Muscle of back (tissue), 11 donors: ENCODE measurements around the gene PLXNA2. TPM values are rescaled to one million over a fixed set of nuclear protein-coding genes. Genes with fewer than 3 reads are reported as not detected.

Experiments used
- DNase-seq, 3 donors: peaks; one replicate each; pipeline versions ENCODE4 v3.0.0 to v3.0.0-alpha.2; 2013
- polyA plus RNA-seq, 10 donors: library from polyadenylated mRNA; unstranded; fragments of 120-200 nt; gene quantifications; one replicate each; pipeline ENCODE4 v1.2.1, GENCODE V29; 2013; ENCODE audit not compliant: insufficient read length in 10 of 10

The PLXNA2 gene
- polyA plus RNA-seq, 10 donors, result 22.9 to 37.9 (median 30.8) TPM

DNA sequence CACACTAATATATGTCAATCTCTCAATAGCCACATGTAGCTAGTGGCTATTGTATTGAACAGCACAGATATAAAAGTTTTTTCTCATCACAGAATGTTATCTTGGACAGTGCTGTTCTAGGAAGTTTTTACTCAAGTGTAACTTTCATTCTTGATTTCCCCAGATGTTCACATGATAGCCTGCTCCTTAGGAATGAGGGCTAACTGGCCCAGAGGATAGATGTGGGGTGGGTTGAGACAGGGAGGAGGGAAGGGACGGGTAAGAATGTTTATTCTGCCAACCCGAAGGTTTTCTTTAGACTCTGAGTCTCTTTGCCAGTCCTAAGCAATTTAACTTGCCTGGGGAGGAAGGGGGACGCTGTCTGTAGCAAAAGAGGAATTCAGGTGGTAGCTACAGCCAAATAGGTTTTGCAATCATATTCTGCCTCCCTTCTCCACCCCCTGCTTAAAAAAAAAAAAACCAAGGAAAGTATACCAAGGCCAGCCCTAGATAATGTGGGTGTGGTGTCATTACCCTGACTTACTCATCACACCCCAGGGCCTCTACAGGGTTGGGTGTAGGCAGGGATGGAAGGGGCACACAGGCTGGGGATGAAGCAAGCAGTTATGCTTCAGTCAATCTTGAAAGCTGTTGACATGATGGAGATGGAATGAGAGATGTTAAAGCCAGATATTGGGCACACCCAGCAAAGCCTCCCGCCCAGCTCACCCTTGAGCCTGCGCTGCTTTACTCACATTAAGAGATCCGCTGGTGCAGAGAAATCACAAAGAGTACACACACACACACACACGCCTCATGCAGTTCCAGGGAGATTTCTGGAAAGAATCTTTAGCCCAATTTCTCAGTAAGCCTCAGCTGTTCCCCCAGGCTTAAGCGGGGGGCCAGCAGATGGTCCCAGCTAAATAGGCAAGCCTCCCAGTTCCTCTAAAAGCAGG is 59.9 kb downstream of the PLXNA2 start:
- DNase-seq, result peak in 2 of 3 donors; percentile 80 to 87

DNA sequence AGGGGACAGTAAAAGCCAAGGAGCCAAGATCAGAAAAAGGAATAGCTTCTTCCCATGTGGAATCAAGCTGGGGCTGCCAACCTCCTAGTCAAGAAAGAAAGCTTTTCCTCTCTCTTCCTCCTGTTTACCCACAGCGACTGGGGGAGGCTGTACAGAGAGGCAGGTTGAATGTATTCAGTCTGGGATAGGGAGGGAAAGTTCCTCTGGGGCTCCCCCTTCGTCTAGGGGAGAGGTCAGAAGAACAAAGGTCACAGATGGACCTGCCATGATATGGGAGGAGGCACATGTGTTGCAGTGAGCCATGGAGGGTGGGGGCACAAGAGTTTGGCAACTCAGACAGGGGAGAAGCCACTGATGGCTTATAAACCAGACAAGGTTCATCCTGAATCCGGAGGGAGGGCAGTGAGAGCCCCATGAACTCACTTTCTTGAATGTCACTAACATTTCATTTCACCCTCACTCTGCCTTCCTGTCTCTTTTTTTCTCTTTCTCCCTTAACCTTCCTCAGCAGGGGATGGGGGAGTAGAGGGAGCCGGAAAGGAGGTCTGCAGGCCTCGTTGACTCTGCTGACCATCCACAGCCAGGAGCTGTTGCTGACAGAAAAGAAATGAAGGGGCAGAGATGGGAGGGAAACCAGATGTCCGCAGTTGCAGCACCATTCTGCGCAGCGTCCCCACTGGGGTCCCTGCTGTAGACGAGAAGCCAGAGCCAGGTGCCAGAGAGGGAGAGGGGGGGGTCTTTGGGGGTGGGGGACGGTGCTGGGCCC is 61.1 kb downstream of the PLXNA2 start:
- DNase-seq, result no peak

DNA sequence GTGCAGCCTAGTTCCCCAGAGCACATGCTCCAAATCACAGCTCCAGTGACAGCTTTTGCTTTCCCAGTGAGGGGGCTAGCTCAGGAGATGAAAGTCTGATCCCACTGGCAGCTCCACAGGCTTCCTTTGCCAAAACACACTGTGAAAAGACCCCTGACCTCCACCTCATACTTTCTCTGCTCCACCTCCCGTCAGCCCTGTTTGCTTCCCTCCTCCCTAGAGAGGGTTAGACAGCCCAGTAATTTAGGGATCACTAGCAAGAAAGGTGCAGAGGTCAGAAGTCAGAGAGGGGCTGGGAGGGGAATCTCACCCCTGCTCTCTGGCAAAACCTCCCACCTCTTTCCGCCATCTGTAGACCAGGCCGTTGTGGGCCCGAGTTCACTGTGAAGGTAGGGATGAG is 62.8 kb downstream of the PLXNA2 start:
- DNase-seq, result no peak

DNA sequence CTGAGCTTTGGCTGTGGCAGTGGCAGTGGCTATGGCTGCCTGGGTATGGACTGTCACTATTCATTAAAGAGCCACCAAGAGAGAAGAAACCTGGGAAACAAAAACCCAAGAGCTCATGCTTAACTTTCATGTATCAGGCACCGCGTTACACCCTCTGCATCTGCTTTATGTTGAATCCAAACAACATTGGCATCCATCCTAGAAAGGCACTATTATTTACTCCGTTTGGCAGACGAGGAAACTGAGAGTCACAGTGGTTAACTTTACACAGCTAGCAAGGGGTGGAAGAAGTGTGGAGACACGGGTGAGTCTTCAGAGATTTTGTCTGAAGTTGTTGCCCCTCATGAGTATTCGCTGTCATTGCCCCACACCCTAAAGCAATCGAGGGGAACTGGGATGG is 63.8 kb downstream of the PLXNA2 start:
- DNase-seq, result peak in 1 of 3 donors; percentile 62

DNA sequence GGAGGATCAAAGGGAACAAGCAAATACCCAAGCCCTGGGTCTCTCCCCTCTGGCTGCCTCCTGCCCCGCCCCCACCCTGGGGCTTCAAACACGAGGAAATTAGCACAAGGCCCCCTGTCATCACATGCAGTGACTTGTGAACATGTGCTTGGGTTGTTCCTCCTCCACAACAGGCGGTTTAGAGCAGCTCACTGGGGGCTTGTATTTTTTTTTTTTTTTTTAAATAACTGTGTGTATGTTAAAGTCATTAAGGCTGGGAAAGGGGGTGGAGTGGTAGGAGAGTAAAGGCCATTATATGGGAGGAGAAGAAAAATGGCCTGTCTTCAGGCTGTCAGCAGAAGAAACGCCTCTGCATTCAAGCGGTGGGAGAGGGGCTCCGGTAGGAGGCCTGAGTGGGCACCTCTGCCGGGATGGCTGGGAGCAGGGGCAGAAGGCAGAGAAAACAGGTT is 64.2 kb downstream of the PLXNA2 start:
- peak in 1 of 3 donors; percentile 61 for DNase-seq

DNA sequence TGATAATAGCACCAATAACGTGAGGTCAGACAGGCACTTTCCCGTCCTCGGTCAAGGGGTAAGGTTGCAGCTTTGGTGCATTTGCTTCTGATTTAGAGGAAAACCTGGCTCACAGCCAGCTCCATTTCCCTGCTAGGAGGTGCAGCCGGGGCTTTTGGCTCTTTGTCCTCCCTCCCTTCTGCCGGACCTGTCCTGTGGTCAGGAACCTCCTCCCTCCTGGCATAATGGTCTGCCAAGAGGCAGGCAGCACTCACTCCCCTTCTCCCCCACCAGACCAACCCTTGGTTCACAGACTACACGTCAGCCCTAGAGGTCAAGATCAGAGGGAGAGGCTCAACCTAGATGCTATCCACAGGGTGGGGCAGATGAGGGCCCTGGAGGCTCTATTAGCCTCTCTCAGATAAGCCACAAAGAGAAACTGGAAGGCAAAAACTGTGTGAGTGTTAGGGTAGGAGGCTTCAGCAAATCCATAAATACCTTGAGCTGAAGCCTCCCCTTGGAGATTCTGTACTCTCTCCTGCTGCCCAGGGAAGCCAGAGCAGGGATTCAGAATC is 64.8 kb downstream of the PLXNA2 start:
- DNase-seq, result peak in 1 of 3 donors; percentile 54

DNA sequence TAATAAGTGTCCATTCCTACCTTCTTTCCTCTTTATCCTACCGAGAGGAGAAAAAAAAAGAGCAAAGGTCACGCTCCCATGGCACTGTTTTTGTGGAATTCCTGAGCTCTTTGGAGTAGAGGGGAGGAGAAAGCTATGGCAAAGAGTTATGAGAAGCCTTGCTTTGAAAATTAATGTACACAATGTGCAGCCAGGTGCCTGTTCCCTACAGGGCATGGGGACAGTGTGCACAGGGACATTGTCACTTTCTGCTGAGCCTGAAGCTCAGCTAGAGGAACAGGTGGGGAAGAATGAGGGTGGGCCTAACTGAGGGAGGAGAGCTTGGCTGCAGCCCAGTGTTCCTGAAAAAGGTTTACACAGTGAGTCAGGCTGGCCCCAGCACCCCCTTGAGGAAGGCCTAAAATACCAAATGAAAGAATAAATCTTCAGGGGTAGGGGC is 66.1 kb downstream of the PLXNA2 start:
- no peak for DNase-seq

DNA sequence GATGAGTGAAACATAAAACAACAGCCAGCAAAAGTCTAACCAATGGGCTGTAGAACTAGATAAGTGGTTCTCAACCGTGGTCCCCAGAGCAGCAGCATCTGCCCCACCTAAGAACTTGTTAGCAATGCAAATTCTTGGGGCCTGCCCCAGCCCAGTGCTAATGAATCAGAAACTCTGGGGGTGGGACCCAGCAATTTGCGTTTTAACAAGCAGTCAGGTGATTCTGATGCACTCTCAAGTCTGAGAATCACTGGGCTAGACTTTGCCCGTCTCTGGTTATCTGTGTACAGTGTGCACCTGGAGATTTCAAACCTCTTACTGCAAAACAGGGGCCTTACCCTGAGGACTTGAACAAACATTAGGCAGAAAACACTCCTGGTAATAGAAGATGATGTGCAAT is 66.5 kb downstream of the PLXNA2 start:
- DNase-seq, result no peak

DNA sequence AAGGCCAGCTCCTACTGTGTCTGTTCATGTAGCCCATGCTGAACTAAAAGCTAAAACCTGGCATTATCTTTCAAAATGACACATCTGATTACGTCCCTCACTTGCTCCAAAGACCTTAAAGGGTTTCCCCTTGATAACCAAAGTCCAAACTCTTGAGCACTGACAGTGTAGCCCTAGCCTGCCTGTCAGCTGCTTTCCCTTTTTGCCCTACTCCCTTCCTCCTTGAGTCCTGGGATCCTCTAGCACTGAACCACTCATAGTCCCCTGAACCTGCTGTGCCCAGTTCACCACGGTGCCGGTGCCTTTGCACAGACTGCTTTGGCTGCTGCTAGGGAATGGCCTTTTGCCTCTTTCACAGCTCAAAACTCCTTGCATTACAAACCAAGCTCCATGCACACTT is 67.5 kb downstream of the PLXNA2 start:
- DNase-seq, result no peak

DNA sequence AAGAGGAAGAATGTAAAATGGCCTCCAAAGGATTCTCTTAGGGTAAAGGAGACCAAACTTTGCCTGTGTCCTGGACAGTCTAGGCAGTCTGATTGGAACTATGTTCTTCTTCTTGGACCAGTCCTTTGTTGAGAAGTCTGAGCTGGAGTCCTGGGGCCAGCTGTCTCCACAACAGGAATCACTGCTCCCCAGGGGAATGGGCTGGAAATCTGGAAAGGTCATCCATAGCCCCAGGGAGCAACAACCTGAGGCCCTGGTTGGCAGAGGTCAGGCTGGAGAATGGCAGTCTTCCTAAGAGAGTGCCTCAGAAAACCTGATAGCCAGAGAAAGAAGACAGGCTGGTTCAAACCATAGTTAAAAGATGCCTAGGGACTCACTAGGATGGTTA is 68.7 kb downstream of the PLXNA2 start:
- no peak for DNase-seq

DNA sequence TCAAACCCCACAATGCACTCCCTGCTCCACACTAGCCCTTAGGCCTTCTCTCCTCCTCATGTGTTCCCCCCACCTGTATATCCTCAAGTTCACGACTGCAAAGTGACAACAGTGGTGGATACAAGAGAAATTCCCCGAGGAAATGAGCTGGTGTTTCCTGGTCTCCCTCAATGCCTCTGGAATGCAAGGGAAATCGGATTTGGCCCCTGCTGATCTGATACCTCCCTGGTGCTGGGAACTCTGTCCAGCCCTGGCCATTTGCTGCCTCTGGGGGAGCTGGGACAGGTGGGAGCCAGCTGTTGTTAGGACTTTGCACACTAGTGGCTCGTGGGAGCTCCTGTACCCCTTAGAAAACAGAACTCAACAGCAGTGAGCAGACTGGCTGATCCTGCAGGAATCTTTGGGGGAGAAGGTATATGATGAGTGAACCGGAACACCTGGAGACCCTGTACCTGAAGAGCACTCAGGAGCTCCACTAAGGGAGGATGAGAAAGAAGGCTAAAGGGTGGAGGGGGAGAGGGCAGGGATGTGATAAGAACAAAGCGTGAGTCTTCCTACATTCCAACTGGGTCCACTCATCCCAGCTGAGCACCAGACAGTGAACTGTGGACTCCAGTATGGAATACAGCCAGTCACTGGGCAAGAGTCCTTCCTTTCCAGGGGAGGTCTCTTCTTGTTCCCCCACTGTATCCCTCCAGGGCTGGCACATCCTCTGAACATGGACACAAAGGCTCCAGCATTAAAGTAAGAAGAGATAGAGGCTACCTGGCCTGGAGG is 69.3 kb downstream of the PLXNA2 start:
- no peak for DNase-seq

DNA sequence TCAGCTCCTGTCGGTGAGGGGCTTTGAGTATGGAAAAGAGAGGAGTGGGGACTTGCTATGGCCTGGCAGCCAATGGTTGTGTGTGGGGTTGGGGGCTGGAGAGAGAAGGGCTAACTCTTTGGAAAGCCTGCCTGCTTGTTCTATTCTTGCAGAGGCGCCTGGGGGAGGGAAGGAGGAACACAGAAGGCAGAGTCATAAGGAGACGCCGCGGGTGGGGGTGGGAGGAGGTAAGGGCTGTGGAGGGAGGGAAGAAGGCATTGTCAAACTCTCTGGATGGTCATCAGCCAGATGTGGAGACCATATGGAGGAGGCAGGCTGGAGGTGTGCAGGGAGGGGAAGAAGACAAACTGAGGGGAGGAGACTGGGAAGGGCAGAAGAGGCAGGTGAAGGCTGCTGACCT is 70.0 kb downstream of the PLXNA2 start:
- no peak for DNase-seq

DNA sequence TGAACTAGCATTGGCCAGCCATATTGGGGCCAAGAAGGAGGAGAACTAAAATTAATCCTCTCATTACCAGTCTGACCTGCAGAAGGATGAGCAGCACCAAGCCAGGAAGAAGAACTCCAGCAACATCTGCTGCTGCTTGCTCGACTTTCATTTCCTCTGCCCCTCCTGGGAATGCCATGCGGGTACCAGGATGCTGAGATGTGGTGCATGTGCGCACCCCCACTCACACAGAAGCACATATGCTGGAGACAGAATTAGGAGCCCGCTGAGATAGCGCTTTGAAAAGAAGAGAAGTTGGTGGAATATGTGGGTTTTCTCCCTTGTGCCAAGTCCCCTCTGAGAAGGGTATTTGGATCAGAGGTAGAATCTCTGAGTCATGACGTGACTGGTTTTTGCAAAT is 70.4 kb downstream of the PLXNA2 start:
- no peak for DNase-seq

DNA sequence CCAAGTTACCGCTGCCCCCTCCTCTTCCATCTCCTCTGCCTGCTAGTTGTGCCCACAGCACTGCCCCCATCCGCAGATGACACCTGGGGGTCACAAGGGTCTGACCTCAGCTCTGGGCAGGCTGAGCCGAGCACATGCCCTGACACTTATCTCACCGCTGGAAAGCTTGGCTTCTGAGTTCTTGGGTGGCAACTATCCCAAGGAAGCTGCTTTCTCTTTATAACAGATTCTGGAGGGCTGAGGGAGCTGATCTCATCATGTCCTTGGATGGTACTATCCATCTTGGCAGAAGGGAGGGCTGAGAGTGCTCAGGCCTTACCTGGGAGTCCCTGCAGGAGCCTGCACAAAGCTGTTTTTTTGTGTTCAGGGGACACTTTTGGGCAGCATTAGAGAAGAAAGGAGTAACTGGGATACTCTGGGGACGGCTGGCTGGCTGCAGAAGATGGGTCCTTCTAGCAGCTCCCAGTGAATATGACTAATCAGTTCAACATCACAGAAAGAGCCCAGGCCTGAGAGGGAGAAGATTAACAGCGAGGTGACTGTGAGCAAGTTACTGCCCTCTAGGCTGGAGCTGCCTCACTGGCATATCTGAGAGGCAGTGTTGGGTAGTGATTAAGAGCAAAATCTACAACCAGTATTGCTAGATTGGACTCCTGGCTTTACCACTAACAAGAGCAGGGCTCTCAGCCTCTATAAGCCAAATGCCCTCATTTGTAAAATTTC is 71.6 kb downstream of the PLXNA2 start:
- DNase-seq, result no peak

DNA sequence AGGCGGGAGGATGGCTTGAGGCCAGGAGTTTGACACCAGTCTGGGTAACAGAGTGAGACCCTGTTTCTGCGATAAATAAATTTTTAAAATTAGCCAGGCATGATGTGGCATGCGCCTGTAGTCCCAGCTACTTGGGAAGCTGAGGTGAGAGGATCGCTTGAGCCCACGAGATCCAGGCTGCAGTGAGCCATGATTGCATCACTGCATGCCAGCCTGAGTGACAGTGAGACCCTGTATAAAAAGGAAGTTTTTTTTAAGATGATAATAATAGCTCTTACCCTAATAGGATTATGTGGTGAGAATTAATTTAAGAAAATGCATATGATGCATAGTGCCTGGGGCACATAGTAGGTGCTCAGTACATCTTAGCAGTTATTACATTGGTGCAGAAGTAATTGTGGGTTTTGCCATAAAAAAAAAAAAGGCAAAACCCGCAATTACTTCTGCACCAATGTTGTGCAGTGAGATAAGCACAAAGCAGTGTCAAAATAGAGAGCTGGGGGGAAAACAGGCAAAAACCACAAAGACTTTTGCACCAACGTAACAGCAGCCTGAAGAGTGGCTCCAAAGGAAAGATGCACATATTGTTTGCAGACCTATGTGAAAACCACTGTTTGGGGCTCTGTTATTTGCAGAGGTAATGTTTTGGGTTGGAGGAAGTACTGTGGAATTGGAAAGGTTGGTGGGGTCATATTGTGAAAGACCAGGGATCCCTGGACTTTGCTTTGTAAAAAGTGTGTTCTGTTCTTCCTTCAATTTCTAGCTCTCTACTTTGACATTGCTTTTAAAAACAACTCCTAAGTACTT is 72.4 kb downstream of the PLXNA2 start:
- no peak for DNase-seq

DNA sequence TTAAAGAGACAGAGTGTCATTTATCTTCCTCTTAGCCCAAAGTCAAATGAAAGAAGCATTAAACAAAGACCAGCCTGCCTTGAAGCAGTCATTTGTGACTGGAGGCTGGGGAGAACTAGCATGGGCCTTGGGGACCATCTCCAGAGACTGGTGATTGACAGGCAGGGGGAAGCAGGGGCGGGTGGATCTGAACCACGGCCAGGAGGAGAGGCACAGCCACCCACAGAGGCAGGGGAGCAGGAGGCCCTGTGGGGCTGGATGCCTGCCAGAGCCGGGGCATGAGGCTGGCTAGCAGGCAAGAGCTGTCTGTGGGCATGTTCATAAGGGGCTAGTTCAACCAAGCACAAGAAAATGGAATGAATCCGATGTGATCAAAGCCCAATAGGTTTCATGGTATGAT is 73.9 kb downstream of the PLXNA2 start:
- DNase-seq, result no peak

DNA sequence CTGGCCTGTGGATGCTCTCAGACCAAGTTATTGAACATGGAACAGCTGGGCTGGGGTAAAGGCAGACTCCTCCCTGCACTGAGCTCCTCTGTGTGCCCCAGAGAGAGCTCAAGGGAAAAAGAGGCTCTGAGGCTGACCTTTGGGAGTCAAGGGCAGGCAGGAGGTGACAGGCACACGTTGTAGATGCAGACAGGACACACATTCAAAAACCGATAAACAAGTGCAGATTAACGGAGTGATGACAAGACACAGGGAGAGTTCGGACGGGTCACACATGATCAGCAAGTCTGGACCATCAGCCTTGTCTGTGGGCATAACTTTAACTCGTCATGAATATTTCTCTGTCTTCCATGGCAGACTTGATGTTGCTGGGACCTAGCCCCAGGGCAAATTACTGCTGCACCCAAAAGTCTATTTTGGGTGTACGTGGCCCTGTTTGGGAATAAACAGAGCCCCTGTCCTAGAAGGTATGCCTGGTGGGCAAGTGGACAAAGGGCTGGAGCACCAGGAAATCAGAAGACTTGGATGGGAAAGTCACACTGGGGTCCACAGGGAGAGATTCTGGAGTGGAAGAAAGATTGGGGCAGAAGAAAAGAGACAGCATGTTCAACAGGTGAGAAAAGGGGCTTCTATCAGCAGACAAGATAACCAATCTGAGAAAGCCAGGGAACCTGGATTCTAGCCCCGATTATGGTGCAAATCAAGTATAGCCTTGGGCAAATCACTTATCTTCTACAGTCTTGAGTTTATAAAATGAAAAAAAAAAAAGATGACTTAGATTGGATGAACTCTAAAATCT is 74.9 kb downstream of the PLXNA2 start:
- DNase-seq, result no peak

DNA sequence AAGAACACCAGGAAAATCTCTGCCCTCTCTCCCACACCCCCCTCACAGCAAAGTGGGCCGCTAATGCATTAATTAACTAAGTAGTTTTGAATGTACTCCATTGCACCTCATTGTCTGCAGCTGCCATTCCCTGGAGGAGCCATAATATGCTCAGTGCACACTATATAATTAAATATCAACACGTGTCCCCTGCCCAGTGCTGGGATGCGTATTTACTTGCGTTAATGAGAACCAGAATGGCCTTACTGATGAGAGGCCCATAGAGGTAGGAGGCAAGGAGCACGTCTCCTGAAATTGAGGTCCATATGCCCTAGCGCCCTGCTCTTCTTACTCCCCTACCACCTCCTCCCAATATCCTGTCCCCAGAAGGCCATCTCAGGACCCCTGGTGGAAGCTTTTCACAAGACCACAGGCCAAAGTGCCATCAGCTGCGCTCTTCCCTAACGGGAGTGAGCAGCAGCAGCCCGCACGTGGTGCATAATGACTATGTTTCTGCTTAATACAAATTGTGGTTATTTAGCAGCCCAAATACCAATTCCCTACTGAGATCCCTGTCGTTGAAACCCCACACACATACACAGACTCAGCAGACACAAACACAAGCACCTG is 76.8 kb downstream of the PLXNA2 start:
- no peak for DNase-seq
